GM10266 (cell line): Measurements from ENCODE around the gene SPEF2.

Experiments
- DNase-seq: peaks from one replicate; pipeline ENCODE4 v3.0.0; 2012; ENCODE audit errors: extremely low spot score
- TF ChIP-seq, protein P1 (sequence below): IDR thresholded peaks from 2 replicates; pipeline ENCODE4 v1.5.1; 2012; ENCODE audit warnings: mild to moderate bottlenecking, low read depth; ENCODE audit not compliant: control insufficient read depth, insufficient read depth; ENCODE audit errors: missing control alignments

The SPEF2 gene

DNA sequence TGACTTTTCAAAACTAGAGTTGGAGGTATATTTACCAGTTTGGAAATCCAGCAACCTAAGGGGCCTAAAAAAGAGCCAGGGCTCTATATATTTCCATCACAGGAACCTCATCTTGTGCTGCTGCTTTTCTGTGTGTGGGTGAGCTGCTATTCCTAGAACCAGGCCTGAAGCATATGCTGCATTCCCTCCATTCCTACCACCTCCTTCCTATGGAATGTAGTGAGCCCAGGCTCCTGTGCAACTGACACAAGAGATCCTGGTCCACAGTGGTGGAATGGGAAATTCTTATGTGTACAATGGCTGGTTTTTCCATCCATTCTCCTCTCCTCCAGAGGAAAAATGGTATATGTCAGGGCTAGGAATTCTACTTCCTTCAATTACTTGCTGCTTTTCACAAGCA lies 39.1 kb downstream of the SPEF2 start:
- no peak for DNase-seq
- TF ChIP-seq, protein P1, sequence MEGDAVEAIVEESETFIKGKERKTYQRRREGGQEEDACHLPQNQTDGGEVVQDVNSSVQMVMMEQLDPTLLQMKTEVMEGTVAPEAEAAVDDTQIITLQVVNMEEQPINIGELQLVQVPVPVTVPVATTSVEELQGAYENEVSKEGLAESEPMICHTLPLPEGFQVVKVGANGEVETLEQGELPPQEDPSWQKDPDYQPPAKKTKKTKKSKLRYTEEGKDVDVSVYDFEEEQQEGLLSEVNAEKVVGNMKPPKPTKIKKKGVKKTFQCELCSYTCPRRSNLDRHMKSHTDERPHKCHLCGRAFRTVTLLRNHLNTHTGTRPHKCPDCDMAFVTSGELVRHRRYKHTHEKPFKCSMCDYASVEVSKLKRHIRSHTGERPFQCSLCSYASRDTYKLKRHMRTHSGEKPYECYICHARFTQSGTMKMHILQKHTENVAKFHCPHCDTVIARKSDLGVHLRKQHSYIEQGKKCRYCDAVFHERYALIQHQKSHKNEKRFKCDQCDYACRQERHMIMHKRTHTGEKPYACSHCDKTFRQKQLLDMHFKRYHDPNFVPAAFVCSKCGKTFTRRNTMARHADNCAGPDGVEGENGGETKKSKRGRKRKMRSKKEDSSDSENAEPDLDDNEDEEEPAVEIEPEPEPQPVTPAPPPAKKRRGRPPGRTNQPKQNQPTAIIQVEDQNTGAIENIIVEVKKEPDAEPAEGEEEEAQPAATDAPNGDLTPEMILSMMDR: no peak

DNA sequence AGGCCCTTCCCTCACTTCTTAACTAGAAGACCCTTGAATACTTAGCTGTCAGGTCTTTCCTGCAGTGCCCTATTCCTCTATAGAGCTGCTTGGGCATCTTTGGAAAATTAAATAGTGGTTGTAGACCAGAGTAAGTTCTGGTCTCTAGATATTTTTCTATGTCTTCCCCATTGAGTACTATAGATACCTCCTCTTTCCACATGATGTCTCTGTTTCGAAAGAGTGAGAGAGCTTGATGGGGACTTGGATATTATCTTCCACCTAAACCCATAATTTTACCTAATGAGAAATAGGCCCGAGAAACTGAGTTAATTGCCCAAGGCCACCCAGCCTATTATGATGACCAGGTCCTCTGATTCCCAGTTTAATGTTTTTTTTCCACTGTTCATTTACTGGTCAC lies 40.2 kb downstream of the SPEF2 start:
- TF ChIP-seq, protein P1: no peak
- DNase-seq: no peak

DNA sequence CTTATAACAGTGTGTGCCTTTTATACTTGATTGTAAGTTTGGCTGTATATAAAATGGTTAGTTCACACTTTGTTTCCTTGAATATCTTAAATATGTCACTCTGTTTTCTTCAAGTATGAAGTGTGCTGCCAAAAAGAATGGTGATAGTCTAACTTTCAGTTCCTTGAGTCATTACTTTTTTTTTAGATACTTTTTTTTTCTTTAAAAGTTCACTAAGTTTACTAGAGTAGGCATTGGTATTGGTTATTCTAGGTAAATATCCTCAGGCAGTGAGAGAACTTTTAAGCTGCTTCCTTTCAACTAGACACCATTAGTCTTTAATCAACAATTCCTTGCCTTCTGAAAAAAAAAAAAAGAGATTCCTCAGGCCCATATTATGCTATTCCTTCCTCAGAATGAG lies 41.9 kb downstream of the SPEF2 start:
- TF ChIP-seq, protein P1: no peak
- DNase-seq: no peak

DNA sequence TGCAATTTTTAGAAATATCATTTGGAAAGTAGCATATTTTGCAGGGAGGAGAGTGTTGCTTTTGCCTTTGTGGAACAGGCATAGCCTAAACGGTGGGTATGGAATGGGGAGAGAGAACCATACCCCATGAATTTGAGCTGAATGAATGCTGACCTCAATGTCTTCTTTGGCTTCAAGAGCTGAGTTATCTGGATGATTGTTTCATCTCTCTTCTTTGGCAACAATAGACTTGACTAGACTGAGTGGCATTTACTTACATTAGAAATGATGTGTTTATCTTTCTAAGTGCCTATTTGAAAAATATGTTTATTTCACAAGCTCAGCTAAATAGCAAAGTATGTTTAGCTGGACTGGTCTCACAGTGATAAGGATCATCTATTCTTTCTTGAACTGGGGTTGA lies 42.8 kb downstream of the SPEF2 start:
- no peak for DNase-seq
- TF ChIP-seq, protein P1: no peak

DNA sequence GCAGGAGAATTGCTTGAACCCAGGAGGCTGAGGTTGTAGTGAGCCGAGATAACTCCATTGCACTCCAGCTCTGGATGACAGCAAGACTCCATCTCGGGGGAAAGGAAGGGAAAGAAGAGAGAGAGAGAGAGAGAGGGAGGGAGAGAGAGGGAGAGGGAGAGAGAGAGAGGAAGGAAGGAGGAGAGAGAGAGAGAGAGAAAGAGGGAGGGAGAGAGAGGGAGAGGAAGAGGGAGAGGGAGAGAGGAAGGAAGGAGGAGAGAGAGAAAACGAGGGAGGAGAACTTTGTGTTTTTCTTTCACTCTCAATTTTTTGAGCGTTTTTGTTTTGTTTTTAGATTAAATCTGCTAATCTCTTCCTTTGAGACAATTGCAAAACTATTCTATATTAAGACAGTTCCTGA lies 46.9 kb downstream of the SPEF2 start:
- TF ChIP-seq, protein P1: no peak
- DNase-seq: no peak

DNA sequence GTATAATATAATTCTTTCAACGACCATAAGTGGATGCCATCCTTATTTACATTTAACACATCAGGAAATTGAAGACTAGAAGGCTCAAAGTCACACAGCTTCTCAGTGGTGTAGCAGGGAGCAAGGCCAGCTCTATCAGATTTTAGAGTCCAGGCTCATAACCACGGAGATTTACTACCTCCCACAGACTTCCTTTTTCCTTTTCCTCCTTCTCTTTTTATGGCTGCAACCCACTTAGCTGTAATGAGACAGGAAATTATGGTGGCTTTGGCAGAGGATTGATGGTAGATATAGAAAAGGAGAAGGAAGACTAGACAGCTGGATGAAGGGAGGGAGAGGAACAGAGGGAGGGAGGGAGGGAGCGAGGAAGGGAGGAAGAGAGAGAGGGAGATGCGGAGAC lies 47.4 kb downstream of the SPEF2 start:
- TF ChIP-seq, protein P1: no peak
- DNase-seq: no peak

DNA sequence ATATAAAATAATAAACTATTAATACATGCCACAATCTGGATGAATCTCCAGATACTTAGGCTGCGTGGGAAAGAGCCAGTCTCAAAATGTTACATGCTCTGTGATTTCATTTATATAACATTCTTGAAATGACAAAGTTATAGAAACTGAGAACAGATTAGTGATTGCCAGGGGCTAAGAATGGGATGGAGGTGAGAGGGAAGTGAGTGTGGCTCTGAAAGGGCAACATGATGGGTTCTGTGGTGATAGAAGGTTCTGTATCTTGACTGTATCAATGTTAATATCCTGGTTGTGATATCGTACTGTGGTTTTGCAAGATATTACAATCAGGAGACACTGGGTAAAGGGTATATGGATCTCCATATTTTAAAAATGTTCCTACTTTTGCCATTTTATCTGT lies 50.7 kb downstream of the SPEF2 start:
- DNase-seq: no peak
- TF ChIP-seq, protein P1: no peak
